Hippocampal formation (tissue), 2 donors: ENCODE results near the gene HOXA3.

Experiments
- DNase-seq, 2 donors: peaks; one replicate each; lab custom pipeline; 2025; lab: John Stamatoyannopoulos, UW

The HOXA3 gene

DNA sequence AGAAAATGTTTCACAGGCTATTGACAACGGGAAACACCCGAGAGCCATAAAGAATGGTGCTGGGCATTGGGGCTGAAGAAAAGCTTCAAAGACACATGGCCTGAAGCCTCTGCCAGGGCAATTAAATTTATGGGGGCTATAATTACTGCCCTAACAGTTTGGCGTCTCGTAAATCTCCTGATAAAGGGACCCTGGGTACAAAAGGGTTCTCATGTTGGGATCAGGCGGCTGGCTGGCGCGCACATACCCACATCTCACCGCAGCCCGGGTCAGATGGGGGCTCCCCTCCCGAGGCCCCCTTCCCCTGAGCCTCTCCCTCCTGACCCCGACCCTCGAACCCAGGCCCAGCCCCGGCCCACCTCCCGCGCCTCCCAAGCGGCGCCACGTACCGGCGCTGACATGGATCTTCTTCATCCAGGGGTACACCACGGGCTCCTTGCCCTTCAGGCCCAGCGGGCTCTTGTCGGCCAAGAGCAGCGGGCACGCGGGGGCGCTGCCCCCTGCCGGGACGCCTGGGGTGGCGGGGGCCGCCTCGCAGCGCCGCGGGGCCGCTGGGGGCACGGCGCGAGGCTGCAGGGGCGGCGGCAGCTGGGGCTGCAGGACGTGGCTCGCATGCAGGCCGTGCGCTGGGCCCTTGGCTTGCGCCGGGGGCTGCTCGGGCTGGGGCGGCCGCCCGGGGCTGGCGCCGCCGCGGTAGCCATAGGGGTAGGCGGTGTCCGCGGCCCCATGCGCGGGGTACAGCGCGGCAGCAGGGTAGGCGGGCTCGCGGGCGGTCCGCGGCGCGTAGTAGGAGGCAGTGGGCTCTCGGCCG is 22.4 kb downstream of the HOXA3 start:
- no peak for DNase-seq

DNA sequence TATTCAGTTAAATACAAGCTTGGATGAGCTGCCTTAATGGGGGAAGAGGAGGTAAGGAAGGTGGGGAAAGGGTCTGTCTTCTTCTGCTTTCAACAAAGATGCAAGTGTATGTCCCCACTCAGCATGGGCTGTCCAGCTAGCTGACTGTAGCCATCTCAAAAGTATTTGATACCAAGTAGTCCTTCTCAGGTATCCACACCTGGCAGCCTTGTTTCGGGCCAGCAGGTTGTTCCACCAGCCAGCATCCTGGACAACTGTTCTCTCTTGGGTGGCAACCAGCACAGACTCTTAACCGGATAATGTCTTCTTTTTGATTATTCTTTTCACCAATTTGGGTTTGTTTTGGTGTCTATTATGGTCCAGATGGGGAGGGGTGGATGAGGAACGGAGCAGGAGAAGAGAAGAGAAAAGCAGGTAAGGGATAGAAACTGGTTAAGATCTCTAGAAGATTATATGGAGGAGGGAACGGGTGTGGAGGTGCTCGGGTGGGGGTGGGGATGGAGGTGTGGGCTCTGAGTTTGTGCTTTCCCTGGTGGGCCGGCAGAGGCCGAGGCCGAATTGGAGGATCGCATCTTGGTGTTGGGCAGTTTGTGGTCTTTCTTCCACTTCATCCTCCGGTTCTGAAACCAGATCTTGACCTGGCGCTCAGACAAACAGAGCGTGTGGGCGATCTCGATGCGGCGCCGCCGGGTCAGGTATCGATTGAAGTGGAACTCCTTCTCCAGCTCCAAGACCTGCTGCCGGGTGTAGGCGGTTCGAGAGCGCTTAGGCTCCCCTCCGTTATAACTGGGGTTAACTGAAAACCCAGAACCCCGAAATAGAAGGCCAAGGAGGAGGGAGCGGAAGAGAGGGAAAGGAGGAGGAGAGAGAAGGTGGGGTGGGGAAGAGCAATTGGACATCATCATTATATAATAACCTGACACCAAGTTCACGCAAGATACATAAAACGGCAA is 23.3 kb downstream of the HOXA3 start:
- DNase-seq = no peak

DNA sequence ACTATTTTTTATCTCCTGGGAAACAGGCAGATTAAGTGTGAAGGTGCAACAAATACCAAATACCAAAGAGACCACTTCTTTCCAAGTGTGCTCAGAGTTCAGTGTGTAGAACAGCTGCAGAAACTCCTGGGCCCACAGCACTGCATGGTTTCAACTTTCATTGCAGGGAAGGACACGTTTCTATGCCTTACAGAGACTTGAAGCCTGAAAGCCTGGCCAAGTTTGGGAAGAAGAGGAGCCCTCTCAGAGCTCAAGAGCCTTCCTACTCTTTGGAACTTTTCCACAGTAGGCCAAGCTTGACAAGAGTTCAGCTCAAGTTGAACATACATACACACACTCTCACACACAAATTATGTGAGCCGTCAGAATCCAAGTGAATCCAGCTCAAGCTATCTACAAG is 24.3 kb downstream of the HOXA3 start:
- no peak for DNase-seq

DNA sequence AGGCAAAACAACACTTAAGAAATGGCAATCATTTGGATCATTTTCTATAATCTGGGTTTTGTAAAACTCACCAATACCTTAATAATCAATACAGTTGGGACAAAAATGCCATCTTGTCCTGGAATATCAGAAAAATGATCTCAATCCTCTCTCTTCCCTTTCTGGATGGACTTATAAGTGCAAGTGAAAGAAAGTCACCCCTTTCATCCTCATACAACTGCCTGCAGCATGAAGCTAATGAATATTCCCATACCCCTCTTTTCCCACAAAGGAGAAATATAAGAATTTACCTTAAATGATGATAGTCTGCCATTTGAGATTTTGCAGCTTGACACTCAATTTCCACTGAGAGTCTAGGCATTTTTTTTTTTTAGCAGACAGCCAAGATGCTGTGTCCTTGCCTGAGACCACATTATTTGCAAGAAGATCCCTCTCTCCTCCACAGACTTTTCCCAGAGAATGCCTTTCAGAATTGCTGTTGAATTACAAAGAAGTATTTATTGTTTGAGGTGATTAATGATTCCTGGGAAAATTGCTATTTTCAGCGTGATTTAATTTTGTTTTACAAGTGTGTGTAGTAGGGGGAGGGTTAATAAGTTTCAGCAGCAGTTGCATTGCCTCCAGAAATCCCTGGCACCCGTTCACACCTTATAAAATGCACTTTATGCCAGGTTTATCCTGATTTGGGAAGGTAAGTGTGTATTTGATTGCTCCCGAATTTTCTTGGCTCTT is 25.6 kb downstream of the HOXA3 start:
- DNase-seq = no peak

DNA sequence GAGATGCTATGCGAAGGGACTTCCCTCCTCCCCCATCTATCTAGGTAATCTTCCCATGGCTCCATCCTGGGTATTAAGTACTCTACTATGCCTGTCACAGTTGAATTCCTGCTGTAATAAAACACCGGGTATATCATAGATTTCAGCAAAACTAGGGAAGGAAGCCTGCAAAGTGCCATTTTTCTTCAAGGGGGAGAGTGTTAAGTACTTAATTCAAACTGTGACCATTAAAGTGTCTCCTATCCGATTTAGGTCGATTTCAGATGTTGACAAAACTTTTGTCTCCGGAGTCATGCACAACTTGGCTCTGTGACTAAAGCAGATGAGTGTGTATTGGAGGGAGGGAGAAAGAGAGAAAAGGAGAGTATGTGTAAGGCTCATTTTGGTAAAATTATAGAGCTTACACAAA is 26.4 kb downstream of the HOXA3 start:
- no peak for DNase-seq

DNA sequence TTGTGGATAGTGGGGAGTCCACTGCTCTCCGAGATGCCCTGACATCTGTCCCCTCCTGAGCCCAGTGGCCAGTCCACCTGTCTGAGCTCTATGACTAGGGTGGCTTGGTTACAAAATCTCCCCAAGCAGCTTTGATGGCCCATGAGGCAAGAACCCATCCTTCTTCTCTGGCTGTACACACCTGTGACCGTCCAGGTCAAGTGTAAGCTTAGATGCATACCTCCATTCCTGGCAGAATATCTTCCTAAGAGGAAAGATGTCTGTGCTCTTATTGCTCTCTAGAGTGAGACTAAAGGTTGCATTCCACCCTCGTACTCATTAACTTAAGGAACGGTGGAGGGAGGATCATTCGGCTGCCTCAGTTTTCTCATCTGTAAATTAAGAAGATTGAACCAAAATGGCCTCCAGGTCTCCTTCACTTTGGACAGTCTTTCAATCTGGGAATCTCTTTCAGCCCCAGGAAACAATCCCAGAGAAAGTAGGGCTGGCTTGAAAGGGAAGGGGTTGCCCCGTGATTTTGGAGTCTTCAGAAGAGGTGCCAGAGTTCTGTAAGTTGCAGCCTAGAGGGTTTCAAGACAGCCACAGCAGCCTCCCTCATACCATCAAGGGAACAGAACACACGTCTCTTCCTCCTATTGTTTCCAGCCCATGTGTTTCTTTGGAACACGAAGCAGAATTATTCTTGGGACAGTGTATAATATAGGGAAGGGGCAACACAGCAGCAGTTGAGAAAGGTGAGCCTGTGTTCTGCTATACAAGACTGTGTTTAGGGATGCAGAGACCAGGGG is 27.3 kb downstream of the HOXA3 start:
- DNase-seq = no peak

DNA sequence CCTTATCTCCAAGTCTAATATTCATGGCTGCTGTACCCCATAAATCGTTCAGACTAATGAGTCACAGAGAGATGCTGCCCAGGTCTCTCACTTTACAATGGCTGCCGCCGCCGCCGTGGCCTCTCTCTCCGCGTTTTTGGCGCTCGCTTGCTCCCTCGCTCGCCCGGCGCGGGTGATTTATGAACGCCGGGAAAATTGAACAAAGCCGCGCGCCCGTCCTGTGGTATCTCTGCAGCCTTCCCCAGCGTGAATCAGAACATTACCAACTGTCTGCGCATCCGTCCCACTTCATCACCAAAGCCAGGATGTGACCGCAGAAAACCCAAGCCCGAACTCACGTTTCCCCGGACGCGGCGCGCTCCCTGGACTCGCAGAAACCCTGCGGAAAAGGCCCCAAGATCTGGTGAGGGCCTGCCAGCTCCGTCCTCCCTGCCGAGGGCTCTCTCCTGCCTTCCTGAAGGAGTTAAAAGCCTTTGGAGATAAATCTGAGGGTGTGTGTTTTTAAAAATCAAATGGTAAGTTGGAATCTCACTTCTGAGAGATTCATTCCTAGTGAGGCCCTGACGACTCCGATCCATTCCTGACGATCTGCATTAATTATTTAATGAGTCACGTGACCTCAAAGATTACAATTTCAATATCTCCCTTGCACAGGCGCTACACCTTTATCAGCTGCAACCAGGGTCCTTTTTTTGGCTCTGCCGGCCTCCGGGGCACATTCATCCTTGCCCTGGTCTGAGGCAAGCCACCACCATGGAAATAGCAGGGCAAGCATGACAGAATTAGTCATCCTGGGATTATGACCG is 28.1 kb downstream of the HOXA3 start:
- DNase-seq = no peak

DNA sequence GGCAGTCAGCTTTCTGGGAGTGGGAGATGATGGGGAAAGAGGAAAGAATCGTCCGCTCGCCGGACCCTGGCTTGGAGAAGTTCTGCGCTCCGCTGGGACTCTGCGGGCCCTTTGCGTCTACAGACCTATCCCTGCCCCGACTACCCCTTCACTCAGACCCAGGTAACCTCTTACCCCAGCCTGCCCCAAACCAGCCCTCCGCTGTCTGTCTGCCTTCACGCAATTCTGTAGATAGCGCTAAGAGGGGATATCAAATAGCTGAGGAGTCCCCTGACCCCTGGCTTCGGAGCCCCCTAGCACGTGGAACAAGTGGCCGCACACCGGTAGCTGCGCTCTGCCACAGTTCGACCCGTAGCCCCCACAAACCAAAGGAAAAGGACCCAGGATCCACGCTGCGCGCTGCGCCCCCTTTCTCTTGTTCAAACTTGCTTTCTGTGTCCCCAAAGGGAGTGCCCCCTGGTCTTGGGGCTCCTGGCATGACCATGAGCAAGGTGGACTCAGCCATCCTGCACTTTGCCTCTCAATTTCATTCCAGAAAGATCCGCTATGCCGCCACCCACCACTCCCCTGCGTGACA is 28.8 kb downstream of the HOXA3 start:
- DNase-seq = no peak

DNA sequence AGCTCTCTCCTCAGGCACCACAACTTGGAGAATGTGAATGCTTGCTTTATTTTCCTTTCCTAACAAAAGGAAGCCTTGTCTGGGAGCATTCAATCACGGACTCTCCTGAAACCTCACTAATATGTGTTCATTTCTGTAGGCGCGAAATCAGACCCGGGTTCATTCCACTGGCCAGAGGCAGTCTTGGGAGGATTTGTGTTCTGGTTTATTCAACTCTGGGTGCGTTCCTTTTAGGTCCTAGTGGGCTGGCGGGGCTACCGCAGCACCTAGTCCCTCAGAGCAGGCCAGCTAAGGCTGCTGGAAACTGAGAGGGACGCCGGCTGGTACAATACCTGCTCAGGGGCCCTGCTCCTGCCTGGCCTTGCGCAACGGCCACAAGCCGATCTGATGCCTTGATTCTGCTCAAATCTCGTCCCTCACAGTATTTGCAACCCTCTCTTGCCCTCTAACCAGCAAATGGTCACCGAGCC is 29.3 kb downstream of the HOXA3 start:
- no peak for DNase-seq

DNA sequence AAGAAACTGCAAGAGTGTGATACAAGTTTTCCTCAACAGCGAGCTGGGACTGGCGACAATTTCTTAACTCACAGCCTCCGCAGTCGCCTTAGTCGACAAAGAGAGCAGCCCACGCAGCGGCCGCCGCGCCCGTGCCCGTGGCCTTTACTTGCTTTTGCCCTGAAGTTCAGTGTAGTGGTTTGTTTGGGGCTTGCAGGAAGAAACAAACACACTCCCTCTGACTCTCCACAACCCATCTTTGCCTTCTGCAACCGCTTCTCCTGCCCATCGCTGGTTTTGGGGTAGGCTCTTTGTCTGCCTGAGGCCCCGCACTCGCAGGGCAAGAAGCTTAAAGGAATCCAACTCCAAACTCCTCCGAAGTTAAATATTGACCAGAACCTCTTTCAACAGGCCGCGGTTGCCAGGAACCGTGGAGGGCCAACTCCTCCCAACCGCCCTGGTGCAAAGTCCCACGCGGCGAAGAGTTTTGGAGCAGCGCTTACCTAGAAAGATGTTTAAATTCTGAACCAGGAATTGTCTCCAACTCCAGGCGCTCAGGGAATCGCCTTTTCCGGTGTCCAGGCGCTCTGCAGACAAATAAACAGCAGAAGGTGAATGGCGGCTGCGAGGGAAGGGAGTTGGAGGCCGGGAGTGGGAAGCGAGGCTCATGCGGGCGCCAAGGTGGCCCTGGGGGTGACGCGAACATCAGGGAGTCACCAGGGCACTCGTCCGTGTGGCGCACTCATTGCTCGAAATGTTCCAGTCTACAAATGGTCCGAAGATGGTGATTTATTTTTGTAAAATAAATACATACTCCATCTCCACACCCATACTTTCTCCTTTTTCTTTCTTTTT is 30.1 kb downstream of the HOXA3 start:
- no peak for DNase-seq

DNA sequence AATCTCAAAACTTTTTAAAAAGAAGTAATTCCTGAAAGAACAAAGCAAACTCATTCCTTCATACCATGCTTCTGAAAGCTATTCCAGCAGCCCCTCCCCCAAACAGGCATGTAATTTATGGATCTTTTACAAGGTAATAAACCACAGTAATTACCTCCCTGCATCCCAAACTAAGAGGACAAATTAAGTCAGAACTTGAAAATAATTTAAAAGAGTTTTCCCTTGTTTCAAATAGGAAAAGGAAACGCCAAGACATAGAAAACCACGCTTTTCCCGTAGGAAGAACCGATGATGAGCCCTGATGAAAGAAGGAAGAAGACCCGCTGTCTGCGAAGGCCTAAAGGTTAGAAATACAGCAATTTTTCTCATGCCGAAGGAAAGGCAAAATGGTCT is 30.7 kb downstream of the HOXA3 start:
- DNase-seq = no peak

DNA sequence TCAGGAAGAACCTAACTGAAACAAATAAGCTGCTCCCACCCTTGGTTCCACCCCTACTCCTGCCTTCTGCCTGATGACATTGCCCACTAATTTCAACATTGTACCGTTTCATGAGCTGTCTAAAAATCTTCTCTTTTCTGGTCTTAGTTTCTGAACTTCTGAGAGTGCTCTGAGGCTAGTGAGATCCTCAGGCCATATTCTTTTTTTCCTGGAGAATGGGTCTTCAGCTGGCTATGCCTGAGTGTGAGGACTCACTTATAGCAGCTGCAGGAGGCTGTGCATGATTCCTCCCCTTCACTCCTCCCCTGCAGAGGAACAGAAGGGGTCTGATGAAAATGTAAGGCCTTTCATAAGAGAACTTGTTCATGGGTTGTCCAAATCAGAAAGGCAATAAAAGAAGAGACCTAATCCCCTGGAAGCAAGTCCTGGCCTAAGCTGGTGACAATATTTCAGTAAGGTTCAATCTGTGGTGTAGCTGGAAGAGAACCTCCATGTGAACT is 32.9 kb downstream of the HOXA3 start:
- no peak for DNase-seq

DNA sequence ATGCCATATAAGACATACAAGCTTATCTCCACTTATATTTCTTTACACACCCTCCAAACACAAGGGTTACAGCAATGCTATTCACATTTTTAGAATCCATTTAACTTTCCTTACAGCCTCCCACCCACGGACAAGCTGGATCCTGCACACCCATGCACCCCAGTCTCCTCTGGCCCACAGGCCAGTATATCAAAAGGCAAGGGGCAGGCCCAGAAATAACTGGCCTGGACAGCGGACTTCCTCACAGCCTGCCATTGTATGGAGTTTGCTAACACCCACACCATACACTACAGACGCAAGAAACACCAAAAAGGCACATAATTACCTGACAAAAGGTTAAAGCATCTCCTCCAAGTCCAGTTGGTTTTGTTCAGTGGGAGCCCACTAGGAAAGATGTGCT is 33.8 kb downstream of the HOXA3 start:
- no peak for DNase-seq

DNA sequence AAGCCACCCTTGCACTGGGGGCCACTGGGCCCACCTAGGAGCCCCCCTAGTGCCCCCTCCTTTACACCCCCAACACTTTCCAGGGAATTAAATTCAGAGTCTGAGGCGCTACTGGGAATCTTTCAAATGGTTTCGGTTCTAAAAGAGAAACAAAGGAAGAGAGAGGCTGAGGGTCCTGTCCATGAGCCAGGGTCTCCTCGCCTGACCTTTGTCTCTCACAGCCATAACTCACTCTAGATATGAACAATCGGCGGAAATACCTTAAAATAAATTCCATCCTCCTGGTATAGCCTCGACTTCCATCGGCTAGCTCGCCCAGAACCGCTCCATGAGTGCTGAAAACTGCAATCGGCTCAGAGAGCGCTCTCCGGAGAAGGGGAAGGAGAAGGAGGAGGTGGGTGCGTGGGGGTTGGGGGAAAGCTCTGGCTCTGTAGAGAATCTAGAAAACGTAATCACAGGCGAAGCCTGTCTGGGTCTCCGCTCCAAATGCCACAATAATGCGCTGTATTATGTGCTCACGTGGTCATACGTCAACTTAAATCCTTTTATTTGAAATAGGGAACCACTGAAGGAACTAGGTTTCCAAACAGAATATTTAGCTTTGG is 34.4 kb downstream of the HOXA3 start:
- DNase-seq = no peak

DNA sequence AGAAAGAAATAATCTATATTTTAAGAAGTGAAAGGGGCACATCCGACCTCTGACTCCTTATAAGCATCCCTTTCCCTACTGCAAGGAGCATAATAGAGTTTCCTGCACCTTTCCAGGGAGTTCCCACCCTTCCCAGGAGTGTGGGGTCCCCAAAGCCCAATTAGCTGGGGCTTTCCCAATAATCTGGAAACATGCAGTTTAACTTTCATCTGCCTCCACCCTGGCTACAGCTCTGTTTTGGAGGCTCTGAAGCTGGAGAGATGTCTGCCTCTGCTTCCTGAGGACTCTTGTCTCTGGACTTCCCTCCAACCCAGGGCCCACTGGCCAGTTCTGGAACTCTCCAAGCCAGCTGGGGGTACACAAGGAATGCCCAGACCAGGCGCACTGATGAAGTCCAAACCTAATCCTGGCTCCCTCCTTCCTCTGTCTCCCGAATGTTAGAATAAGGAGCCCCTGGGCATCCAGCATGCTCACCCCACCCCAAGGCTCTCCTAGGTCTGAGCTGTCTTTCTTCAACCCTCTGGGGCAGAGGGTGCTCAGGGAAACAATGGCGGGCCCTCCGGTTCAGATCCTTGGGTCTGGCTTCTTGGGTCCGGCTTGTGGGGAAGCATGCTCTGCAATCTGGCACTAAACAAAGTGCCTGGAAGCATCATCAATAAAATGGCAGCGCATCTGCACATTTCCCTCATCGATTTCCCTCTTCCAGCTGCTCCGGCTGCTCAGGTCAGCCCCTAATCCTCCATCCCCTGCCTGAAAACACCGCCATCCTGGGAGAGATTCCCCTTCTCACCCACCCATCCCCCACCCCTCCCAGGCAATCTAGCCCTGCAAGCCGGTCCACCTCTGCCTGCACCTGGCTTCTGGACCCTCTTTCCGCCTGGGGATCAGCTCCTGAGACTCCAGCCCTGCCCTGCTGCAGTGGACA is 35.2 kb downstream of the HOXA3 start:
- no peak for DNase-seq

DNA sequence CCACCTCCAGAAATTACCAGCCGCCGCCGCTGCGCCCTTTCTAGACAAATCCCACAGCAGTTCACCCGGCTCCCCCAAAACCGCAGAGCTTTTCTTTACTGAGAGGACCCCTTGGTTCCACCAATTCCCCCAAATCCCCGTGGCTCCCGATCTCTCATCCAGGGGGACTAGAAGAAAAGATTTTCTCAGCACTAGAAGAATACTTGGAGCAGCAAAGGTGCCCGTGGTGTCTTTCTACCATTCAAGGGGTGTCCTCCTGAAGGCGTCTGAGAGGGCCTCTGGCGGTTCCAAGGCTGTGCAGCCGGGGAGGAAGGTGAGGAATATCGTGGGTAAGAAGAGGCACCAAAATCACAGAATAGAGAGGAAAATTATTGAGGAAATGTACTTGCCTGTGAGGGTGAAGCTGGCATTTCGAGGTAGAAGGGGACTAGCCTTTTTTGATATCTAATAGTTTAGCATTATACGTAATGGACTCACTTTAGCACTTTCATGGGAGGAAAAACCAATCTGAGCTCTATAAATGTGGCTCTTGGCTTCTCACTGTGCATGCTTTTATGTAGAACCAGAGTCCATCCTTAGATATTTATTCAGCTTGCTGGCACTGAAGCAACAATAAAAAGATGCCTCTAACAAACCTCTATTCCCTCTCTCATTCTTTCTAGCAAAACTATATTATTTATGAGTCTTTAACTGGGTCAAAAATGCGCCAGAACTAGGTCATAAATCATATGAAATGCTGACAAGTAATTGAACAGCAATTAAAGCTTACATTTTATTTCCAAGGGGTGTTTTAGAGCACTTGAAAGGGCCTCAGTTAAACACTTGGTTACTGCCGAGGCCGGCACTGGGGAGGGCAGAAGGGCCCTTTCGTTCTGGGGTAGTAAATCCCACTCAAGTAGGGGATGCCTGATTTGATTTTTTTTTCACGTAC is 36.1 kb downstream of the HOXA3 start:
- DNase-seq = no peak
